ENCODE results near the gene CYTH3.

CYTH3 gene

GRCh38 chr7:6168477-6168868, 104.0 kb downstream of the CYTH3 start:
- in situ Hi-C loops (cut with HindIII; ENCODE audit: low sequenced_read_pairs), result no loop called here

DNA sequence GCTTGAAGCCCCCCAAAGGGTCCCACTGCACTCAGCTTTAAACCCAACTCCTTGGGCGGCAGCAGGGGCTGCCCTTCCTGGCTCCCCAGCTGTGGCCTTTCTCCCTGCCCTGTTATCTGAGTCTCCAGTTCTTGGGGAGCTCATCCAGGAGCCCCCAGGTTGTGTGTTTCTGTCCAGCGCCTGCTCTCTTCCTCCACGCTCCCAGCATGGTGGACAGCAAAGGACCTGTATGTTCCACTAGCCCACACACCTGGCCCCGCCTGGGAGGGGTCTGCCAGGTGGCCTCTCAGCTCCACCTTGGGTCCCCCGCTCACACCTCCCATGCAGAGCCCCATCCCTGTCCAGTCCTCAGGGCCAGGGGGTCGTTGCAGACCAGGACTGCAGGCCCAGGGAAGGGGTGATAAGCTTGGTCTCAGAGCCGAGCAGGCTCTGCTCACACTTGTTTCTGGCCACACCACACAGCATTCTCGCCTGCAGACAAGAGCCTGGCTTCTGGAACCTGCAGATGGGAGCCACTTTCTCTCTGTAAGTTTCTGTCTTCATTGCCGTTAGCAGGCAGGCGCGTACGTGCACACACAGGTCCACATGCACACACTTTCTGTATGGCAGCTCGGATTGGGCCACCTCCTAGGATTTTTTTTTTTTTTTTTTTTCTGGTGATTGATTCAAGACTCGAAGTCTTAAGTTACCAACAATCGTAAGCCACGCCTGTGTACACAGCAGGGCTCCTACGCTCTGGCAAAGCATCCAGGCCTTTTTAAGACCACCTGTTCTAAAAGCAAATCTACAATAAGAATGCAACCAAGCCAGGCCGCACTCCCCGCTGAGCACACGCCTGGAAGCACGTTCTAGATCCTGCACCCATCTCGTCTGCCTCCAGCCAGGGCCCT, 104.6 kb downstream of the CYTH3 start:
- in situ Hi-C loops (cut with HindIII; ENCODE audit: low sequenced_read_pairs), result no loop called here

- in situ Hi-C loops (cut with HindIII; ENCODE audit: low sequenced_read_pairs), result no loop called here
Measured at GRCh38 chr7:6167004-6167551, 105.3 kb downstream of the CYTH3 start.

GRCh38 chr7:6166443-6166891, 106.0 kb downstream of the CYTH3 start:
- in situ Hi-C loops (cut with HindIII; ENCODE audit: low sequenced_read_pairs), result no loop called here

GRCh38 chr7:6165521-6166320, 106.7 kb downstream of the CYTH3 start:
- in situ Hi-C loops (cut with HindIII; ENCODE audit: low sequenced_read_pairs), result no loop called here

GRCh38 chr7:6165075-6165474, 107.3 kb downstream of the CYTH3 start:
- in situ Hi-C loops (cut with HindIII; ENCODE audit: low sequenced_read_pairs), result no loop called here

DNA sequence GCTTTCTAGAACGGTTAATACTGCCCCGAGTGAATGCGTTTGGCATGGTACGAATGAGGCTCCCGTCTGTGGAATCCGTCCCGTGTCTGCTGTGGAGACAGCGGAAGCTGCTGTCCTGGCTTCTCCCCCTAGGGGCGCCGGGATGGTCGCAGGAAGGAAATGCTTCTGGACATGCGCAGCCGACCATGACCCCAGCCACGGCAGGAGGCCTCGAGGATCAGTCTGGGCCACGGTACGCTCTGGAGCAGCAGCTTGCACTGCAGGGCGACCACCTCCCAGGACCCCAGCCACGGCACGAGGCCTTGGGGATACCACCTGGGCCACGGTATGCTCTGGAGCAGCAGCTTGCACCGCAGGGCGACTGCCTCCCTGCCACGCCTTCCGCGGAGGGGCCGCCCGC, 107.9 kb downstream of the CYTH3 start:
- in situ Hi-C loops (cut with HindIII; ENCODE audit: low sequenced_read_pairs), result no loop called here

DNA sequence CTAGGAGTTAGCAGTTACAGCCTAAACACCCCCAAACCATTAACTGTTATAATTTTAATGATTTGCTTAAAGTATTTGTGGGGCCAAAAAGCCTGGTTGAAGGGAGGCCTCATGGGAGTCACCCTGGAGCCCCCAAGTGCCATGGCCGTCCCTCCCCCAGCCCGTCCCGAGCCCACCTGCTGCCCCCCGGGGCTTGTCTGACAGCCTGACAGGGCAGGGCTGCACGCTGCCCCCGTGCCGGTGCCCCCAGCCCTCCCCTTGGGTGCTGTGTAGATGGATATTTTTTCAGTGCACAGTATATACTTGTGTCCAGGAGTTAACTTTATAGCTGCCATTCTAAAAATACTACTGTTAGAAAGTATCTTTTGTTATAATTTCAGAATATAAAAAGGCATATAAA, 108.4 kb downstream of the CYTH3 start:
- in situ Hi-C loops (cut with HindIII; ENCODE audit: low sequenced_read_pairs), result no loop called here

- in situ Hi-C loops (cut with HindIII; ENCODE audit: low sequenced_read_pairs), result no loop called here
Measured at GRCh38 chr7:6163402-6163801, 109.0 kb downstream of the CYTH3 start.

DNA sequence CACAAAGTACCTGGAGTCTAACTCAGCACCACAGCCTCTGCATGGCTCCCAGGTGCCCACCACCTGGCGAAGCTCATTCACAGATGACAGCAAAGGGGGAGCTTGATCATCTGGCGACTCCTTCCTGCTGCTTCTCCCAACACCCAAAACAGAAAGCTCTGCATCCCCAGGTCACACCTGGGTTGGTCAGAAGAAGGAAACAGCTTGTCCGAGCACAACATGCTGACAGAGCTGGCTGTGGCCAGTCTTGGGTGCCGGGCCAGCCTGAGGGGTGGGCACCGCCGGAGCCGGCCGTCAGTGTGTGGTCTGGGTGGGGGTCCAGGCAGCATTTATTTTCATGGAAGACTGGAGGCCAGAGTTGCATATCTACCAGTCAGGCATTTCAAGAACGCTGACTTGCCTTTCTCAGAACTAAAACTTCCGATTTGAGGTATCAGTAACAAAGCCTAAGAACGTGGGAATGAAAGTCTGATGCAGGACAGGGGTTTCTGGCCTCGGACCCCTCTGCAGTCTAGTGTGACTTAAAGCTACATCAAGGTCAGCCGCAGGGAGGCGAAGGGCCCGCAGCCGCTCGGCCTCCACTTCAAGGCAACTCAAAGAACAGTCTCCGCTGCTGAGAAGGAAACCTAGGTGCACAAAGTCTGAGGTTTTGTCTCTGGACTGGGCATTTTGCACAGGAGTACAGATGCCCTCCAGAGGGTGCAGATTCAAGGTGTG, 109.6 kb downstream of the CYTH3 start:
- in situ Hi-C loops (cut with HindIII; ENCODE audit: low sequenced_read_pairs), result no loop called here

- in situ Hi-C loops (cut with HindIII; ENCODE audit: low sequenced_read_pairs), result no loop called here
Measured at GRCh38 chr7:6162331-6162620, 110.1 kb downstream of the CYTH3 start.

GRCh38 chr7:6161463-6162330, 110.7 kb downstream of the CYTH3 start:
- in situ Hi-C loops (cut with HindIII; ENCODE audit: low sequenced_read_pairs), result no loop called here

DNA sequence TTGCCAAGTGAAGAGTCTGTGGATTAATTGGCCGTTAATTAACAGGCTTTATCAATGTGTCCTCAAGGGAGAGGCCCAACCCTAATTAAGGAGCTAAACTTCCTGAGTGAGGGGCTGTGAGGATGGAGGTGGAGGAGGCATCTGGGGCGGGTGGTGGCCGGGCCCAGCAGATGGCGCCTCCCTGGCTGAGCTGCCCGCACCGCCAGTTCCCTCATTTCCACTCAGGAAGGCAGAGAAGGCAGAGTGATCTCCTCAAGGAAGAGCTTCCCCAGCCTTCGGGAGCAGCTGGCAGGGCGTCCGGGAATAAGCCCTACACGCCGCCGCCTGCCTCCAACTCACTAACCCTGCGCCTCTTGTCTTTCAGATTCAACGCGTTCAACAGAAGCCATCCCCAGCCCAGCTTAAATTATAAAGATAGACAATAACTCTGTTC, 112.2 kb downstream of the CYTH3 start:
- in situ Hi-C loops (cut with HindIII; ENCODE audit: low sequenced_read_pairs), result no loop called here

- in situ Hi-C loops (cut with HindIII; ENCODE audit: low sequenced_read_pairs), result no loop called here
Measured at GRCh38 chr7:6159524-6160031, 112.8 kb downstream of the CYTH3 start.

DNA sequence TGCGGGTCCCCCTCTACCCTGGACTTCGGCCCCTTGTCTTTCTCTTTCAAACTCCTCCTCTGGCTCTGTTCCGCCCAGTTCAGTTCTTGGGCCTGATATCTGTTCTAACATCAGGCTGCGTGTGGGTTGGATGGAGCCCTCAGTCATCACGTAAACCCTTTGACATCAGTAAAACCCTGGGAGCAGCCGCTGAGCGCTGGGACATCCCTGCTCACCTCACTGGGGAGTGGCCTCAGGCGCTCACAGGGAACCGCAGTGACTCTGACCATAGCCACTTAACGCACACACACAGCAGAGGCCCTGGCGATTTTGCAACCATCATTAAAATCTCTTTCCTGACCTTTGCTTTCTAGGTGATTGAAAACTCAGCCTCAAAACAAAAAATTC, 113.3 kb downstream of the CYTH3 start:
- in situ Hi-C loops (cut with HindIII; ENCODE audit: low sequenced_read_pairs), result no loop called here

- in situ Hi-C loops (cut with HindIII; ENCODE audit: low sequenced_read_pairs), result no loop called here
Measured at GRCh38 chr7:6158424-6159096, 113.9 kb downstream of the CYTH3 start.

DNA sequence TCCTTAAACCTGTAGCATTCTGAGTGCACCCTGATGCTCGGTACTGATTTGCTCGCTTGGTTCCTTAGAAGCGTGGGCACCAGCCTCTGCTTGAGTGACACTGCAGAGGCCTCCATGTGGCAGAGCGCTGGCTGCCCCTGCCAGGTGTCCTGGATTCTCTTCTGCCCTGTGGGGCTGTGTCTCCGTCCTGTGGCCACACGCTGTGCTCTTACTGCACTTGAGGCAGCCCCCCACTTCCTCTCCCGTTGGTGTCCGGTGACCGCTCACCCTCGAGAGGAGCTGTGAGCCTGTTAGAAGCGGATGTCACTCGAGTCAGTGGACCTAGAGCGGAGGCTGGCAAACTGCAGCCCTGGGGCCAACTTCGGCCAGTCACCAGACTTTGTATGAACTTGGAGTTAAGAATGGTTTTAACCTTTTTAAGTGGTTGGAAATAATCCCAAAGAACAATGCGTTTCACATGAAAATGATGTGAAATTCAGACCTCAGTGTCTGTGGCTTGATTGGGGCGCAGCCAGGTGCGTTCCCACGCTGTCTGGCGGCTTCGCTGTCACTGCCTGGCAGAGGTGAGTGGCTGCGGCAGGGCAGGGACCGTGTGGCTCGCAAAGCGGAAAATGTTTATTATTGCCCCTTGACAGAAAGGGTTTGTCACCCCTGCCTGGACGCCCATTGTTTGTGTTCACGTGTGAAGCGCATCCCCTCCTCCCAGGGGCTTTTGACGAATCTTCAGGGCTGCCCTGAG, 114.6 kb downstream of the CYTH3 start:
- in situ Hi-C loops (cut with HindIII; ENCODE audit: low sequenced_read_pairs), result no loop called here

- in situ Hi-C loops (cut with HindIII; ENCODE audit: low sequenced_read_pairs), result no loop called here
Measured at GRCh38 chr7:6156734-6157133, 115.7 kb downstream of the CYTH3 start.

- in situ Hi-C loops (cut with HindIII; ENCODE audit: low sequenced_read_pairs), result no loop called here
Measured at GRCh38 chr7:6155596-6155995, 116.8 kb downstream of the CYTH3 start.

All from endothelial cell of hepatic sinusoid (primary cell).